GM15510 (cell line): Measurements from ENCODE around the gene UBAP2L.

ENCODE experiments used
- POLR2A ChIP-seq: IDR thresholded peaks from 3 replicates; pipeline ENCODE4 v1.6.1; 2011; ENCODE audit warnings: borderline replicate concordance; ENCODE audit not compliant: insufficient read length; ENCODE audit errors: extremely low read depth

UBAP2L gene

GRCh38 chr1:154186177-154186576, 34.6 kb upstream of the UBAP2L start:
- no peak for TF ChIP-seq POLR2A

- TF ChIP-seq POLR2A: no peak
These were observed 33.8 kb upstream of the UBAP2L start for GRCh38 chr1:154186852-154187501.

- no peak for TF ChIP-seq POLR2A
These were observed 30.2 kb upstream of the UBAP2L start for GRCh38 chr1:154190550-154190949.

GRCh38 chr1:154191990-154192461, 28.7 kb upstream of the UBAP2L start, which contains the start of gene TPM3:
Gene TPM3, minus strand, starts transcription at chr1:154192100. Its CDS starts 82 bp downstream, at chr1:154192018.
- TF ChIP-seq POLR2A: no peak

GRCh38 chr1:154192476-154192875, 28.3 kb upstream of the UBAP2L start:
- TF ChIP-seq POLR2A: no peak

- TF ChIP-seq POLR2A: no peak
These were observed 26.9 kb upstream of the UBAP2L start for GRCh38 chr1:154193821-154194220.

GRCh38 chr1:154198756-154199562, 21.8 kb upstream of the UBAP2L start:
- no peak for TF ChIP-seq POLR2A

- TF ChIP-seq POLR2A: no peak
These were observed 21.2 kb upstream of the UBAP2L start for GRCh38 chr1:154199563-154199879.

- TF ChIP-seq POLR2A: no peak
These were observed 14.6 kb upstream of the UBAP2L start, which contains the start of gene CFAP141 for GRCh38 chr1:154206196-154206595. Gene CFAP141, minus strand, starts transcription at chr1:154206333. Its CDS starts 26 bp downstream, at chr1:154206307.

- TF ChIP-seq POLR2A: no peak
These were observed 13.5 kb upstream of the UBAP2L start for GRCh38 chr1:154207262-154207661.

- TF ChIP-seq POLR2A: no peak
These were observed 11.9 kb upstream of the UBAP2L start for GRCh38 chr1:154208677-154209388.

GRCh38 chr1:154212083-154212482, 8.7 kb upstream of the UBAP2L start:
- TF ChIP-seq POLR2A: no peak

GRCh38 chr1:154213274-154213673, 7.5 kb upstream of the UBAP2L start:
- no peak for TF ChIP-seq POLR2A

- no peak for TF ChIP-seq POLR2A
These were observed 2.2 kb upstream of the UBAP2L start for GRCh38 chr1:154218545-154218944.

GRCh38 chr1:154219541-154219940, 1.2 kb upstream of the UBAP2L start:
- TF ChIP-seq POLR2A: no peak
